ACC112 (cell line): ENCODE results near the gene KIF27.

Source experiments
- H2AFZ ChIP-seq: fragments of 200-600 bp; sonication (generic); one replicate; pipeline ENCODE4 v1.6.0; 2017; ENCODE audit warnings: antibody characterized with exemption, low read length; ENCODE audit not compliant: unreplicated experiment
- H3K27ac ChIP-seq: fragments of 200-600 bp; sonication (generic); 2 replicates; pipeline ENCODE4 v1.5.1; 2014; ENCODE audit warnings: low read depth, mild to moderate bottlenecking, antibody characterized with exemption, low read length, moderate library complexity
- H3K27me3 ChIP-seq: fragments of 200-600 bp; sonication (generic); 2 replicates; pipeline ENCODE4 v1.6.1; 2014; ENCODE audit warnings: mild to moderate bottlenecking, antibody characterized with exemption, low read length, moderate library complexity, mixed read lengths; ENCODE audit not compliant: insufficient read depth
- H3K36me3 ChIP-seq: fragments of 200-600 bp; sonication (generic); 2 replicates; pipeline ENCODE4 v1.6.1; 2016; ENCODE audit warnings: mild to moderate bottlenecking, antibody characterized with exemption, low read length, moderate library complexity, mixed read lengths; ENCODE audit not compliant: insufficient read depth
- H3K4me1 ChIP-seq: fragments of 200-600 bp; sonication (generic); one replicate; pipeline ENCODE4 v1.6.1; 2016; ENCODE audit warnings: low read length, mixed read lengths; ENCODE audit not compliant: insufficient read depth, unreplicated experiment, control insufficient read depth
- H3K4me3 ChIP-seq: fragments of 200-600 bp; sonication (generic); 2 replicates; pipeline ENCODE4 v1.5.1; 2014; ENCODE audit warnings: mild to moderate bottlenecking, low read depth, low read length
- H3K79me2 ChIP-seq: fragments of 200-600 bp; sonication (generic); one replicate; pipeline ENCODE4 v1.6.0; 2016; ENCODE audit warnings: low read length; ENCODE audit not compliant: control insufficient read depth, unreplicated experiment, insufficient read depth

Gene KIF27, protein sequence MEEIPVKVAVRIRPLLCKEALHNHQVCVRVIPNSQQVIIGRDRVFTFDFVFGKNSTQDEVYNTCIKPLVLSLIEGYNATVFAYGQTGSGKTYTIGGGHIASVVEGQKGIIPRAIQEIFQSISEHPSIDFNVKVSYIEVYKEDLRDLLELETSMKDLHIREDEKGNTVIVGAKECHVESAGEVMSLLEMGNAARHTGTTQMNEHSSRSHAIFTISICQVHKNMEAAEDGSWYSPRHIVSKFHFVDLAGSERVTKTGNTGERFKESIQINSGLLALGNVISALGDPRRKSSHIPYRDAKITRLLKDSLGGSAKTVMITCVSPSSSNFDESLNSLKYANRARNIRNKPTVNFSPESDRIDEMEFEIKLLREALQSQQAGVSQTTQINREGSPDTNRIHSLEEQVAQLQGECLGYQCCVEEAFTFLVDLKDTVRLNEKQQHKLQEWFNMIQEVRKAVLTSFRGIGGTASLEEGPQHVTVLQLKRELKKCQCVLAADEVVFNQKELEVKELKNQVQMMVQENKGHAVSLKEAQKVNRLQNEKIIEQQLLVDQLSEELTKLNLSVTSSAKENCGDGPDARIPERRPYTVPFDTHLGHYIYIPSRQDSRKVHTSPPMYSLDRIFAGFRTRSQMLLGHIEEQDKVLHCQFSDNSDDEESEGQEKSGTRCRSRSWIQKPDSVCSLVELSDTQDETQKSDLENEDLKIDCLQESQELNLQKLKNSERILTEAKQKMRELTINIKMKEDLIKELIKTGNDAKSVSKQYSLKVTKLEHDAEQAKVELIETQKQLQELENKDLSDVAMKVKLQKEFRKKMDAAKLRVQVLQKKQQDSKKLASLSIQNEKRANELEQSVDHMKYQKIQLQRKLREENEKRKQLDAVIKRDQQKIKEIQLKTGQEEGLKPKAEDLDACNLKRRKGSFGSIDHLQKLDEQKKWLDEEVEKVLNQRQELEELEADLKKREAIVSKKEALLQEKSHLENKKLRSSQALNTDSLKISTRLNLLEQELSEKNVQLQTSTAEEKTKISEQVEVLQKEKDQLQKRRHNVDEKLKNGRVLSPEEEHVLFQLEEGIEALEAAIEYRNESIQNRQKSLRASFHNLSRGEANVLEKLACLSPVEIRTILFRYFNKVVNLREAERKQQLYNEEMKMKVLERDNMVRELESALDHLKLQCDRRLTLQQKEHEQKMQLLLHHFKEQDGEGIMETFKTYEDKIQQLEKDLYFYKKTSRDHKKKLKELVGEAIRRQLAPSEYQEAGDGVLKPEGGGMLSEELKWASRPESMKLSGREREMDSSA (N-terminal part only)

DNA sequence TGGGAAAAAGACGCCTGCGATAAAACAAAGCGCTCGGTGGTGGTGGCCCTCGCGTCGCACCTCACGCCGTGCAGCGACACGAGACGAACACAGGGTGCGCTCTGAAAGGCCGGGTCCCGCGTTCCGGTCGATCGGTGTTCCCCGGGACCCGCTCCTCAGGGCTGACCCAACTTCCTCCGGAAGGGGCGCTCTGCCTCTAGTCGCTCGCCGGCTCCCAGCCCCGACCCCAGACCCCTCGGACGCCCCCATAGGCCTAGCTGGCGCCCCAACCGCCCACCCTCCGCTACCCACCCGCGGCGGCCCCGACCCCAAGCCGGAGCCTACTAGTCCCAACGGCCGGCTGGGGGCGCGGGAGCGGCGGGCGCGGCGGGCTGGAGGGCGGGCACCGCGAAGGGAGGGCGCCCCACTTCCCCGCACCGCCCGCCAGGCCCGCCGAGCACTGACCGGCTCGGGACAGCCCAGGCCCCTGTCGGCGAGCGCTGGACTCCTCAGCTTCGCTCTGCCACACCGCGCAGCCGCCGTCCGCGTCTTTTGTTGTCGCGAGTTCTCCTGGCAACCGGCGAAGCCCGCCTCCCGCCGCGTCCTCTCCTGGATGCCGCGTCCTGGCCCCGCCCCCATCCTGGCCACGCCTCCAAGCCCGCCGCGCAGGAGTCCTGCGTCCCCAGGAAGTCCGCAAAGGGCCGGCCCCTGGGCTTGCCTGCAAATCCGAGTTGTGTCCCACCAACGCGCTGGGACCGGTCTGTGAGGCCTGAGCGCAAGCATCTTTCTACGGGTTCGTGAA lies at the start of gene KIF27:
TSS of gene KIF27 (minus strand) at position 506 of the 781 bp plus-strand sequence. CDS start 5,841 bp downstream, outside the sequence.
- Histone ChIP-seq H3K4me1 (peaks cover 17% of the 10 kb centered on the region), H3K27me3 (no peaks in the 10 kb centered on the region), H3K4me3 (peak within 1 kb of the TSS; percentile 80), H3K79me2 (no peaks in the 10 kb centered on the region), H3K27ac (peak within 1 kb of the TSS; percentile 78), H3K36me3 (no peaks in the 10 kb centered on the region), H2AFZ (peak within 1 kb of the TSS; percentile 70)

DNA sequence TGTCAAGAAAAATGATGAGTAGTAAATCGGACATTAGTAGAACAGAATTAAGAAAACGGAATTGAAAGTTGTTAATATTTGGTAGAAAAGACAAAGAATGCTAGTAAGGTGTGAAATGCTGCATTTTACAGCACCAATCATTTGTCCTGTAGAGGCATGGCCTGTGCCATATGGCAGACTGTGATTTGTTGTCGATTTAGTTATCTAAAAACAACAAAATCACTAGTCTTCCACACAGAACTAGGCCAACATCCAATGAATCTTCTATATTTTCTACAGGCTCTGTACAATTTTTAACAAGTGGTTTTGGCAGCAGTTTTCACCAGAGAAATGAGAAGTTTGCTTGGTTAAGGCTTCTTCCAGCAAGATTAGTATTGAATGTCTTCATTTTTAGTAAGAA lies 48.4 kb upstream of the KIF27 start:
- peaks cover 67% of the 10 kb centered on the region for H3K36me3 ChIP-seq
- no peak overlapping the region for H3K27ac ChIP-seq
- H3K27me3 ChIP-seq, result no peaks in the 10 kb centered on the region
- no peak overlapping the region for H3K4me3 ChIP-seq
- peaks cover 48% of the 10 kb centered on the region for H3K79me2 ChIP-seq
- peaks cover 30% of the 10 kb centered on the region for H3K4me1 ChIP-seq
- no peak overlapping the region for H2AFZ ChIP-seq

DNA sequence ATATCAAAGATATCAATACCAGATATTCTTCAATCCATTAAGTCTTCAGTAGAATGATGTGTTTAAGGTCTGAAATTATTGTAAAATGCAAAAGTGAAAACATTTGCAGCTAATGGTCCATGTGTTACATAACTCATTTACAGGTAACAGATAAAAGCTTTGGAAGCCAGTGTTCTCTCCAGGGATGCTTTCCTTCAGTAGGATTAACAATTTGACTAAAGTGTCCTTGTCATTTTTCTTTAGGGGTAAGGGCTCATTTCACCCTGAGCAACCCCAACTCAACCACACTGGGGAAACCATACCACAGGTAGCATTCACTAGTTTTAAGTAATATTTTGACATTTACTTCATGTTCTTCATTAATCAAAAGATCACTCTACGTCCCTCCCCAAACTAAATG lies 45.8 kb upstream of the KIF27 start:
- H3K36me3 ChIP-seq, result peaks cover 45% of the 10 kb centered on the region
- peaks cover 15% of the 10 kb centered on the region for H3K4me1 ChIP-seq
- H3K4me3 ChIP-seq, result no peak overlapping the region
- H3K27ac ChIP-seq, result 0 out of 2 replicates have a peak overlapping the region, but pooled peaks have one; percentile 28
- H2AFZ ChIP-seq, result no peak overlapping the region
- H3K79me2 ChIP-seq, result peaks cover 24% of the 10 kb centered on the region
- H3K27me3 ChIP-seq, result no peaks in the 10 kb centered on the region

DNA sequence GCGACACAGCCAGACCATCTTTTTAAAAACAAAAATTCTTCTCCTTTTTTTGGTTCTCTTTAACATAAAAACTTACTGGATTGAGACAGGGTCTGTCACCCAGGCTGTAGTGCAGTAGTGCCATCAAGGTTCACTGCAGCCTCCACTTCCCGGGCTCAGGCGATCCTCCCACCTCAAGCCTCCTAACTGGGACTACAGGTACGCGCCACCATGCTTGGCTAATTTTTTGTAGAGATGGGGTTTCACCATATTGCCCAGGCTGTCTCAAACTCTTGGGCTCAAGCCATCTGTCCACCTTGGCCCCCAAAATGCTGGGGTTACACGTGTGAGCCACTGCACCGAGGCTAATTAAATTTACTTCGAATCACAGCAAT lies 45.0 kb upstream of the KIF27 start:
- no peak overlapping the region for H3K27ac ChIP-seq
- no peaks in the 10 kb centered on the region for H3K27me3 ChIP-seq
- peaks cover 36% of the 10 kb centered on the region for H3K36me3 ChIP-seq
- H3K4me3 ChIP-seq, result no peak overlapping the region
- peaks cover 15% of the 10 kb centered on the region for H3K79me2 ChIP-seq
- H3K4me1 ChIP-seq, result peaks cover 14% of the 10 kb centered on the region
- no peak overlapping the region for H2AFZ ChIP-seq

DNA sequence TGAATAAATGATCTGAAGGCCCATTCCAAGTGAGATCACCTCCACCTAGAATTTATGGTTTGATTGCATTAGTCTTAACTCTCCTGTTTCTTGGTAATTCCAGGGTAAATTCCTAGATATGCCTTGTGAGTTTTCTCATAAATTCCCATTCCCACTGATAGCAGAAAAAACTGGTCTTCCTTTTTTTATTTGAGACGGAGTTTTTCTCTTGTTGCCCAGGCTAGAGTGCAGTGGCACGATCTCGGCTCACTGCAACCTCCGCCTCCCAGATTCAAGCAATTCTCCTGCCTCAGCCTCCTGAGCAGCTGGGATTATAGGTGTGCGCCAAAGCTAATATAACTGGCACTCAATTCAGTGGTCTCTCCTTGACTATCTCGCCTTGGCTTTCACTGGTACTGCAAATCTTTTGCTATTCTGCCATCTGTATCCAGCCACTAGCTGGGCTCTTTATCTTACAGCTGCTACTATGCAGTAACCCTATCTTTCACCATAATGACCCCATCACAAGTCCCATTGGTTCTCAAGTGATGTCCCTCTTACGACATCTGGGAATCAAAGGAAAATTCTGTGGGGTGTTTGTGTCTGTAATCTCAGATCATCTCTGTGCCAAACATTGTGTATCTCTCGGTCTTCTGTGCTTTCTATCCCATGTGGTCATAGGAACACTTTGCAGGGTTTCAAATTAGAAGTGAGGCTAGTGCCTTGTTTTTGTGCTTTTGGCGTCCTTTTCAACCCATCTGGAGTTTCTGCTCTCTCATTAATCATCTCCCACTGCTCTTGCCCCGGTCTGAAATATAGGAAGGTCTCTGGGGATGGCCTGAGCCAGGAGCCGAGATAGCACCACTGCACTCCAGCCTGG lies 44.3 kb upstream of the KIF27 start:
- Histone ChIP-seq H2AFZ (no peak overlapping the region), H3K79me2 (peaks cover 9% of the 10 kb centered on the region), H3K4me3 (no peak overlapping the region), H3K27ac (peak overlapping the region; percentile 58), H3K27me3 (no peaks in the 10 kb centered on the region), H3K36me3 (peaks cover 30% of the 10 kb centered on the region), H3K4me1 (peaks cover 14% of the 10 kb centered on the region)

DNA sequence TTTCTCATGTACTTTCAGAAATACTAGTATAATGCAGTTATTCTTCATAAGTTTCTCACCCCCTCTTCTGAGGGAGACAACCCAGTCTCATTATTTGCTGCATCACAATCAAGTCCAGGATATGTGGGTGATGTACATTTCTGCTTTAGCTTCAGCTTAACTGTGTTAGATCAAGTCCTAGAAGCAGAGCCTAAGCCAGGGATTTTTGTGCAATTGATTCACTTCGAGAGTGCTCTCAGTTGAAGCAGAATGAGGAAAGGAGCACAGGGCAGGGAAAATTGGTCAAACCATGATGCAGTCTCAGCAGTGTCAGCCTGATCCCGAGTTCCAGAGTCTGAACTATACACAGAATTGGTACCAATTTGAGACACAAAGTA lies 43.7 kb upstream of the KIF27 start:
- peaks cover 6% of the 10 kb centered on the region for H3K79me2 ChIP-seq
- peak overlapping the region; percentile 58 for H3K27ac ChIP-seq
- no peak overlapping the region for H3K4me3 ChIP-seq
- H3K36me3 ChIP-seq, result peaks cover 24% of the 10 kb centered on the region
- no peaks in the 10 kb centered on the region for H3K27me3 ChIP-seq
- H3K4me1 ChIP-seq, result peaks cover 14% of the 10 kb centered on the region
- no peak overlapping the region for H2AFZ ChIP-seq

DNA sequence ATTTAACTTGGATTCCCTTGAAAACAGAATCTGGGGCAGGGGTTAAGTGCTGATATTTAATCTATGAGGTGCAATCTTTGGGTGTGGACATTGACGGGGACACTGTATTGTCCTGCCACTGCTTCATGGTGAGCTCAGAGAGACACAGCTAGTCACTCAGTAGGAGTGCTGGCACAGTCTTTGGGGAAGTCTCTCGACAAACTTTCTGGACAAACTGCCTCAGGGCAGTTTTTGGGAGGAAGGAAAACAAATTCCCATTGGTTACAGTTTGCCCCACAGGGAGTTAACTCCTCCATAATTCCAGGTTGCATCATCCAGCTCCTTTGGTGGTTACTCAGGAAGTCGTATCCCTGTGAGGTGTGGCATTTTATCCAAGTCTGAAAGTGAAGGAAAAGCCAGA lies 40.9 kb upstream of the KIF27 start:
- Histone ChIP-seq H3K36me3 (peaks cover 6% of the 10 kb centered on the region), H3K27me3 (no peaks in the 10 kb centered on the region), H3K27ac (no peak overlapping the region), H2AFZ (no peak overlapping the region), H3K79me2 (no peaks in the 10 kb centered on the region), H3K4me1 (peaks cover 23% of the 10 kb centered on the region), H3K4me3 (no peak overlapping the region)

DNA sequence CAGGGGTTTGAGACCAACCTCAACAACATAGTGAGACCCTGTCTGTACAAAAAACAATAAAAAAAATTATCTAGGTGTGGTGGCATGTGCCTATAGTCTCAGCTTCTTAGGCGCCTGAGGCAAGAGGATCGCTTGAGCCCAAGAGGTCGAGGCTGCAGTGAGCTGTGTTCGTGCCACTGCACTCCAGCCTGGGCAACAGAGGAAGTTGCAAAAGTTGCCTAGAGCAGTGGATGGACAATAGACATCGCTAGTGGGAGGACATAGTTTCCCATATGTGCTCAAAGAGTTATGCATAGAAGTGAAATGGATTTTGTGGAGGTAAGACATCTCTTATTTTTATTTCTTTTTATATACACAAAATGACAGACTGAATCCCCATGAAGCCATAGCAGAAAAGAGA lies 39.8 kb upstream of the KIF27 start:
- Histone ChIP-seq H3K79me2 (peaks cover under 1% of the 10 kb centered on the region), H2AFZ (no peak overlapping the region), H3K4me3 (no peak overlapping the region), H3K27ac (no peak overlapping the region), H3K27me3 (no peaks in the 10 kb centered on the region), H3K36me3 (no peaks in the 10 kb centered on the region), H3K4me1 (peaks cover 26% of the 10 kb centered on the region)

DNA sequence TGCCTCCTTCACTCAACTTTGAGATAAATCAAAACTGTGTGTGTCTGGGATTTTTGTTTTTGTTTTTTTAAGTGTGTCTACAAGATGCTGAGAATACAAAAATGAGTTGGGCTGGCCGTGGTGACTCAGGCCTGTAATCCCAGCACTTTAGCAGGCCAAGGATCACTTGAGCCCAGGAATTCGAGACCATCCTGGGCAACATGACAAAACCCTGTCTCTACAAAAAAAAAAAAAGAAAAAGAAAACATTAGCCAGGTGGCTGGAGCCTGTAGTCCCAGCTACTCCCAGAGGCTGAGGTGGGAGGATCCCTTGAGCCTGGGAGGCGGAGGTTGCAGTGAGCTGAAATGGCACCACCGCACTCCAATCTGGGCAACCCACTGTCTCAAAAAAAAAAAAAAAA lies 37.8 kb upstream of the KIF27 start:
- Histone ChIP-seq H3K4me1 (peaks cover 31% of the 10 kb centered on the region), H3K27ac (peak overlapping the region; percentile 6; the same call in 1 of the 2 replicates)

More for the DNA sequence above, 37.8 kb upstream of the KIF27 start:
- Histone ChIP-seq H3K4me3 (no peak overlapping the region), H3K27me3 (no peaks in the 10 kb centered on the region), H3K79me2 (peaks cover 9% of the 10 kb centered on the region), H2AFZ (no peak overlapping the region), H3K36me3 (no peaks in the 10 kb centered on the region)
